G401.6 (cell line): ENCODE data around the gene NDST4.

ENCODE experiments used
- FAIRE-seq: peaks from 2 replicates; lab custom pipeline; 2012; peaks lifted over from hg19 to GRCh38; lab: Jason Lieb, UNC

NDST4 gene

DNA sequence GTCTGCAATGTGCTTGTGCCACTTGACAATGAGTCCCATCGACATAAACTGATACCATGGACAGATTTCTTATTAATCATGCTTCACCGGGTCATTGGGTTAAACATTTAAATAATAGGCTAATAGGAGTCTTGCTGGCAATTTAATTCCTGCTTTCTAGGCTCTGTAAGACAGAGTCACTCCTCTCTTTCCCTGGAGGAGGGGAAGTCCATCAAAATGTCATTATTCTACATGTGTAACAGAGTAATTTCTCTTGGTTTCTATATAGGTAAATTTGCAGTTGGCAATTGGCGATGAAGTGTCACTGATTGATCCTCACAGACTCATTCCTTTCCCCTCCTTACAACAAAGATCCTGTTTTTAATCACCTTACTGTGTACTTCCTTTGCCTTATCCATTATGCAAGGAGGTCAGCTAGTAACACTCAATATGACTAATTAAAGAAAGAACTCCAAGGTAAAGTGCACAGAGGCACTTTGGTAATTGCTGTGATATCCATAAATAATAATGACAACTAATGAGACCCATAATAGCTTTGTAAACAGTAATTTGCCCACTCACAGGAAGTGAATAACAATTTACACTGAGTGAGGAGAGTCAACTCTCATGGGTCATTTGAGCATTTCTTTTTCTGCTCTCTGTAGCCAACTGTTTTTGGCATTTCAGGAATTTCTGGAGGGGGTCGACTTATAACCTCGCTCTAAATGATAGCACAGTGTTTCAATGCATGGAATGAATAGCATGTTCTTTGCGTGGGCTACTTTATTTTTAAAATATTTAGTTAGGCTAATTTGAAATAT, 330.8 kb downstream of the NDST4 start:
- no peak for FAIRE-seq

GRCh38 chr4:114780205-114780604, 333.2 kb downstream of the NDST4 start:
- no peak for FAIRE-seq
